GM06990 (cell line): ENCODE measurements around the gene ZDHHC18.
A peak's percentile ranks its signal among the peaks of the same experiment; 100 is the strongest.

Experiments used
- DNase-seq: peaks from one replicate; pipeline ENCODE4 v3.0.0-alpha.2; 2011; ENCODE audit not compliant: insufficient read length; ENCODE audit errors: extremely low read depth
- H3K27me3 ChIP-seq: replicated peaks from 2 replicates; pipeline ENCODE4 v1.6.0; 2011; ENCODE audit warnings: low read length; ENCODE audit not compliant: control insufficient read depth, insufficient read depth
- H3K36me3 ChIP-seq: 2 replicates; pipeline ENCODE4 v1.5.1; 2011; ENCODE audit warnings: low read length; ENCODE audit not compliant: control insufficient read depth, insufficient read depth
- H3K4me3 ChIP-seq: replicated peaks from 2 replicates; pipeline ENCODE4 v1.5.1; 2011; ENCODE audit warnings: low read depth, mild to moderate bottlenecking, control low read depth, low read length
- TF ChIP-seq, protein P1 (sequence below): IDR thresholded peaks from 2 replicates; pipeline ENCODE4 v1.5.1; 2011; ENCODE audit warnings: low read length, control low read depth, mild to moderate bottlenecking, inconsistent platforms; ENCODE audit not compliant: insufficient read depth, poor library complexity, severe bottlenecking

ZDHHC18 gene, protein sequence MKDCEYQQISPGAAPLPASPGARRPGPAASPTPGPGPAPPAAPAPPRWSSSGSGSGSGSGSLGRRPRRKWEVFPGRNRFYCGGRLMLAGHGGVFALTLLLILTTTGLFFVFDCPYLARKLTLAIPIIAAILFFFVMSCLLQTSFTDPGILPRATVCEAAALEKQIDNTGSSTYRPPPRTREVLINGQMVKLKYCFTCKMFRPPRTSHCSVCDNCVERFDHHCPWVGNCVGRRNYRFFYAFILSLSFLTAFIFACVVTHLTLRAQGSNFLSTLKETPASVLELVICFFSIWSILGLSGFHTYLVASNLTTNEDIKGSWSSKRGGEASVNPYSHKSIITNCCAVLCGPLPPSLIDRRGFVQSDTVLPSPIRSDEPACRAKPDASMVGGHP

DNA sequence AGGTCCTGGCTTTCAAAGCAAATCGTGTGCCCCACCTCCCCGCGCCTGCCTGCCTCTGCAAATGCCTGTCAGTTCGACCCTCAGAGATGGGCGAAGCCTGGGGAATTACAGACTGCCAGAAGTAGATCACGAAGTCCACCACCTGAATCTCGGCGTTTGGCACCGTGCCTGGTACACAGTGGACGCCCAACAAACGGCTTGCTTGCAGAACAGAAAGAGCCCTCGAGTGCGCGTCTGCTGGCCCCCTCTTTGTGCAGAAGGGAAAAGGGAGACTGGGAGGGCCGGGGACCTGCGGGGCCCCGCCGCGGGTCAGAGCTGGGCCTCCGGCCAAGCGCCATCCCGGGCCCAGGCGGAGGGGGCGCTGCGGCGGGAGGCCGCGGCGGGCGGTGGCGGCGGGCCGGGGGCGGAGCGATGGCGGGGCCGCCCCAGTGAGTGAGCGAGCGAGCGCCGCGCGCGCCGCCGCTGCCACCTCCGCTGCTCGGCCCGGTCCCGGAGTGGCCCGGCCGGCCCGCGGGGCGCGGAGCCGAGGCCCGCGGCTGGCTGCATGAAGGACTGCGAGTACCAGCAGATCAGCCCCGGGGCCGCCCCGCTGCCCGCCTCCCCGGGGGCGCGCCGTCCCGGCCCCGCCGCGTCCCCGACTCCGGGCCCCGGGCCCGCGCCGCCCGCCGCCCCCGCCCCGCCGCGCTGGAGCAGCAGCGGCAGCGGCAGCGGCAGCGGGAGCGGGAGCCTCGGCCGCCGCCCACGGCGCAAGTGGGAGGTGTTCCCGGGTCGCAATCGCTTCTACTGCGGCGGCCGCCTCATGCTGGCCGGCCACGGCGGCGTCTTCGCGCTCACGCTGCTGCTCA, at the start of gene ZDHHC18:
Gene ZDHHC18, plus strand, starts transcription at position 428 of the 845 bp plus-strand sequence. Its CDS starts 117 bp downstream, at position 545.
- TF ChIP-seq, protein P1, sequence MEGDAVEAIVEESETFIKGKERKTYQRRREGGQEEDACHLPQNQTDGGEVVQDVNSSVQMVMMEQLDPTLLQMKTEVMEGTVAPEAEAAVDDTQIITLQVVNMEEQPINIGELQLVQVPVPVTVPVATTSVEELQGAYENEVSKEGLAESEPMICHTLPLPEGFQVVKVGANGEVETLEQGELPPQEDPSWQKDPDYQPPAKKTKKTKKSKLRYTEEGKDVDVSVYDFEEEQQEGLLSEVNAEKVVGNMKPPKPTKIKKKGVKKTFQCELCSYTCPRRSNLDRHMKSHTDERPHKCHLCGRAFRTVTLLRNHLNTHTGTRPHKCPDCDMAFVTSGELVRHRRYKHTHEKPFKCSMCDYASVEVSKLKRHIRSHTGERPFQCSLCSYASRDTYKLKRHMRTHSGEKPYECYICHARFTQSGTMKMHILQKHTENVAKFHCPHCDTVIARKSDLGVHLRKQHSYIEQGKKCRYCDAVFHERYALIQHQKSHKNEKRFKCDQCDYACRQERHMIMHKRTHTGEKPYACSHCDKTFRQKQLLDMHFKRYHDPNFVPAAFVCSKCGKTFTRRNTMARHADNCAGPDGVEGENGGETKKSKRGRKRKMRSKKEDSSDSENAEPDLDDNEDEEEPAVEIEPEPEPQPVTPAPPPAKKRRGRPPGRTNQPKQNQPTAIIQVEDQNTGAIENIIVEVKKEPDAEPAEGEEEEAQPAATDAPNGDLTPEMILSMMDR: peak; percentile 30
- Histone ChIP-seq H3K27me3 (no peaks in the 10 kb centered on the region), H3K36me3 (no peaks in the 10 kb centered on the region; the same call in 1 of the 2 replicates), H3K4me3 (peak within 1 kb of the TSS; percentile 88)
- DNase-seq: peak; percentile 80

DNA sequence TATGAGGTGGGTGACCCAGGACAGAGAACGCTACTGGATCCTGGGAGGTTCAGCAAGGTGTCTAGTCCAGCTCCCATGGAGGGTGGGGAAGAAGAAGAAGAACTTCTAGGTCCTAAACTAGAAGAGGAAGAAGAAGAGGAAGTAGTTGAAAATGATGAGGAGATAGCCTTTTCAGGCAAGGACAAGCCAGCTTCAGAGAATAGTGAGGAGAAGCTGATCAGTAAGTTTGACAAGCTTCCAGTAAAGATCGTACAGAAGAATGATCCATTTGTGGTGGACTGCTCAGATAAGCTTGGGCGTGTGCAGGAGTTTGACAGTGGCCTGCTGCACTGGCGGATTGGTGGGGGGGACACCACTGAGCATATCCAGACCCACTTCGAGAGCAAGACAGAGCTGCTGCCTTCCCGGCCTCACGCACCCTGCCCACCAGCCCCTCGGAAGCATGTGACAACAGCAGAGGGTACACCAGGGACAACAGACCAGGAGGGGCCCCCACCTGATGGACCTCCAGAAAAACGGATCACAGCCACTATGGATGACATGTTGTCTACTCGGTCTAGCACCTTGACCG, 47.3 kb upstream of the ZDHHC18 start:
- Histone ChIP-seq H3K27me3 (no peaks in the 10 kb centered on the region), H3K36me3 (peaks cover 30% of the 10 kb centered on the region), H3K4me3 (no peak overlapping the region)
- TF ChIP-seq, protein P1: no peak
- no peak for DNase-seq

DNA sequence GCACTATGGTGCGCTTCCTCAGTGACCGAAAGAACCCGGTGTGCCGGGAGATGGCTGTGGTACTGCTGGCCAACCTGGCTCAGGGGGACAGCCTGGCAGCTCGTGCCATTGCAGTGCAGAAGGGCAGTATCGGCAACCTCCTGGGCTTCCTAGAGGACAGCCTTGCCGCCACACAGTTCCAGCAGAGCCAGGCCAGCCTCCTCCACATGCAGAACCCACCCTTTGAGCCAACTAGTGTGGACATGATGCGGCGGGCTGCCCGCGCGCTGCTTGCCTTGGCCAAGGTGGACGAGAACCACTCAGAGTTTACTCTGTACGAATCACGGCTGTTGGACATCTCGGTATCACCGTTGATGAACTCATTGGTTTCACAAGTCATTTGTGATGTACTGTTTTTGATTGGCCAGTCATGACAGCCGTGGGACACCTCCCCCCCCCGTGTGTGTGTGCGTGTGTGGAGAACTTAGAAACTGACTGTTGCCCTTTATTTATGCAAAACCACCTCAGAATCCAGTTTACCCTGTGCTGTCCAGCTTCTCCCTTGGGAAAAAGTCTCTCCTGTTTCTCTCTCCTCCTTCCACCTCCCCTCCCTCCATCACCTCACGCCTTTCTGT, 46.0 kb upstream of the ZDHHC18 start:
- no peak for DNase-seq
- Histone ChIP-seq H3K27me3 (no peaks in the 10 kb centered on the region), H3K36me3 (peaks cover 23% of the 10 kb centered on the region), H3K4me3 (no peak overlapping the region)
- TF ChIP-seq, protein P1: no peak

DNA sequence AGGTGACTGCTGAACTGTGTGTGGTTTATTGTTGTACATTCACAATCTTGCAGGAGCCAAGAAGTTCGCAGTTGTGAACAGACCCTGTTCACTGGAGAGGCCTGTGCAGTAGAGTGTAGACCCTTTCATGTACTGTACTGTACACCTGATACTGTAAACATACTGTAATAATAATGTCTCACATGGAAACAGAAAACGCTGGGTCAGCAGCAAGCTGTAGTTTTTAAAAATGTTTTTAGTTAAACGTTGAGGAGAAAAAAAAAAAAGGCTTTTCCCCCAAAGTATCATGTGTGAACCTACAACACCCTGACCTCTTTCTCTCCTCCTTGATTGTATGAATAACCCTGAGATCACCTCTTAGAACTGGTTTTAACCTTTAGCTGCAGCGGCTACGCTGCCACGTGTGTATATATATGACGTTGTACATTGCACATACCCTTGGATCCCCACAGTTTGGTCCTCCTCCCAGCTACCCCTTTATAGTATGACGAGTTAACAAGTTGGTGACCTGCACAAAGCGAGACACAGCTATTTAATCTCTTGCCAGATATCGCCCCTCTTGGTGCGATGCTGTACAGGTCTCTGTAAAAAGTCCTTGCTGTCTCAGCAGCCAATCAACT, 45.2 kb upstream of the ZDHHC18 start:
- no peak for DNase-seq
- Histone ChIP-seq H3K36me3 (peaks cover 22% of the 10 kb centered on the region), H3K27me3 (no peaks in the 10 kb centered on the region), H3K4me3 (no peak overlapping the region)
- TF ChIP-seq, protein P1: no peak

DNA sequence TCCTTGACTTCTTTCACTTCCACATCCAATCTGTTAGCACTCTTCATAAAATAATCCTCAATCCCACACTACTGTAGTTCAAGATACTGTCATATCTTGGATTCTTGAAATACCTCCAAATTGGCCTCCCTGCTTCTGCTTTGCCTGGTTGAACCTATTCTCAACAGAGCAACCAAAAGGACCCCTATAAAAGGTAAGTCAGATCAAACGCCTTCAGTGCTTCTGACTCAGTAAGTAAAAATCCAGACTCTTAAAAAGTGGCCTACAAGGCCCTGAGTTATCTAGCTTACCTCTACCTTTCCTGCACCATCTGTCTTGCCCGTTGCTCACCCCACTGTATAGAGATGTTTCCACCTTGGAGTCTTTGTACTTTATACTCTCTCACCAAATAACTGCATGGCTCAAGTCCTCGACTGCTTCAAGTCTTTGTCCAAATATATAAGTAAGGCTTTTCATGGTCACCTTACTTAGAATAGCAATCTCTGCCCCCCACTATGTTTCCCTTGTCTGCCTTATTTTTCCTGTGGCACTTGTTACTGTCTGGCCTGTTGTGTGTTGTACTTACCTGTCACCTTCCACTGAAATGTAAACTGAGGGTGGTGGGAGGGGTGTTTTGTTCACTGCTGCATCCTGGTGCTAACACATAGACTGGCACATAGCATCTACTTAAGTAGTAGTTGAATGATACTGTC, 43.8 kb upstream of the ZDHHC18 start:
- peaks cover 20% of the 10 kb centered on the region for H3K36me3 ChIP-seq
- no peak for DNase-seq
- TF ChIP-seq, protein P1: no peak

More for the DNA sequence above, 43.8 kb upstream of the ZDHHC18 start:
- no peaks in the 10 kb centered on the region for H3K27me3 ChIP-seq
- no peak overlapping the region for H3K4me3 ChIP-seq
